Hepatocyte (in vitro differentiated cells): ENCODE data around the gene CISH.

Source experiments
- EZH2 ChIP-seq: fragments of 200-600 bp; sonication (generic); IDR thresholded peaks from 2 replicates; pipeline ENCODE4 v1.6.1; 2016; ENCODE audit warnings: antibody characterized with exemption, mild to moderate bottlenecking, borderline replicate concordance
- EZH2phosphoT487 ChIP-seq: fragments of 200-600 bp; sonication (generic); IDR thresholded peaks from one replicate; pipeline ENCODE4 v1.6.1; 2018; ENCODE audit warnings: antibody characterized with exemption, mild to moderate bottlenecking, low read depth, moderate library complexity; ENCODE audit not compliant: unreplicated experiment, severe bottlenecking
- TF ChIP-seq, protein P1 (sequence below): fragments of 200-600 bp; sonication (generic); IDR thresholded peaks from 2 replicates; pipeline ENCODE4 v1.5.1; 2016; ENCODE audit warnings: antibody characterized with exemption, mild to moderate bottlenecking; ENCODE audit not compliant: poor library complexity

DNA sequence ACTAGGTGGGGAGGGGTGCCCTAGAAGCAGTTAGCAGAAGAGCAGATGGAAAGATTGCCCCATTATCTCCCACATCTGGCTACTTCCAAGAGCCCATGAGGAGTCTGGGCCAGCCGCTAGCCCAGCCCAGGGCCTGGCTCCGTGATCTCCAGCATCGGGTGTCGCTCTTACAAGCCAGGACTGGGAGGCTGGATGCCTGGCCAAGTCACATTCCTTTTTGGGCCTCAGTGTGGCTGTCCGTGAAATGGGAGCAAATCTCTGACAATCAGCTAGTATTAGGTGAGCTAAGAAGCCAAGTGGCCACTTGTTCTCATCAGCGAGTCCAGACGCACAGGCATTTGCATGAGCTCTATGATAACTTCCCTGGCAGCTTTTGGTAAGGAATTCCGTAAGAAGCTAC, 39.9 kb upstream of the CISH start:
- TF ChIP-seq, protein P1, sequence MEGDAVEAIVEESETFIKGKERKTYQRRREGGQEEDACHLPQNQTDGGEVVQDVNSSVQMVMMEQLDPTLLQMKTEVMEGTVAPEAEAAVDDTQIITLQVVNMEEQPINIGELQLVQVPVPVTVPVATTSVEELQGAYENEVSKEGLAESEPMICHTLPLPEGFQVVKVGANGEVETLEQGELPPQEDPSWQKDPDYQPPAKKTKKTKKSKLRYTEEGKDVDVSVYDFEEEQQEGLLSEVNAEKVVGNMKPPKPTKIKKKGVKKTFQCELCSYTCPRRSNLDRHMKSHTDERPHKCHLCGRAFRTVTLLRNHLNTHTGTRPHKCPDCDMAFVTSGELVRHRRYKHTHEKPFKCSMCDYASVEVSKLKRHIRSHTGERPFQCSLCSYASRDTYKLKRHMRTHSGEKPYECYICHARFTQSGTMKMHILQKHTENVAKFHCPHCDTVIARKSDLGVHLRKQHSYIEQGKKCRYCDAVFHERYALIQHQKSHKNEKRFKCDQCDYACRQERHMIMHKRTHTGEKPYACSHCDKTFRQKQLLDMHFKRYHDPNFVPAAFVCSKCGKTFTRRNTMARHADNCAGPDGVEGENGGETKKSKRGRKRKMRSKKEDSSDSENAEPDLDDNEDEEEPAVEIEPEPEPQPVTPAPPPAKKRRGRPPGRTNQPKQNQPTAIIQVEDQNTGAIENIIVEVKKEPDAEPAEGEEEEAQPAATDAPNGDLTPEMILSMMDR: no peak
- TF ChIP-seq EZH2 (no peak), EZH2phosphoT487 (no peak)
